GM12872 (cell line): ENCODE measurements around the gene MACROD2.

Source experiments
- TF ChIP-seq, protein P1 (sequence below): IDR thresholded peaks from 3 replicates; pipeline ENCODE4 v1.5.1; 2011; ENCODE audit warnings: low read depth, mild to moderate bottlenecking, low read length, moderate library complexity; ENCODE audit not compliant: insufficient read depth

The MACROD2 gene

DNA sequence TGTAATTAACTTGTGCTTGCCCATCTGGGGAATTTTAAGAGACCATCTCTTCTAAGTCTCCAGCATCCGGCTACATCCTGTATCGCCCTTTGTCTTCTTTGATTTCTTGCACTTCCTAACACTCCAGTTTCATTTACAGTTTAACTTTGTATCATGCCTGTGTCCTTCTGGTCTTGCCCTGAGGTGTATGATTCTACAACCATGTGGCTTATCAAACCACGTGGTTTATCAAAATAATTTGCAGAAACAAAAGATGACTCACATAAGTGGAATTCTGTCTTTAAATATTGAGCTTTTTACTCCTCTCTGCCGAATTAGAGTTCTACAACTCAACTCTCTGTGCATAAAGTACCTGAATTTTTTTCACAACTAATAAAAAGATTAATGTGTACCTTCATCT is 1997.2 kb downstream of the MACROD2 start:
- TF ChIP-seq, protein P1, sequence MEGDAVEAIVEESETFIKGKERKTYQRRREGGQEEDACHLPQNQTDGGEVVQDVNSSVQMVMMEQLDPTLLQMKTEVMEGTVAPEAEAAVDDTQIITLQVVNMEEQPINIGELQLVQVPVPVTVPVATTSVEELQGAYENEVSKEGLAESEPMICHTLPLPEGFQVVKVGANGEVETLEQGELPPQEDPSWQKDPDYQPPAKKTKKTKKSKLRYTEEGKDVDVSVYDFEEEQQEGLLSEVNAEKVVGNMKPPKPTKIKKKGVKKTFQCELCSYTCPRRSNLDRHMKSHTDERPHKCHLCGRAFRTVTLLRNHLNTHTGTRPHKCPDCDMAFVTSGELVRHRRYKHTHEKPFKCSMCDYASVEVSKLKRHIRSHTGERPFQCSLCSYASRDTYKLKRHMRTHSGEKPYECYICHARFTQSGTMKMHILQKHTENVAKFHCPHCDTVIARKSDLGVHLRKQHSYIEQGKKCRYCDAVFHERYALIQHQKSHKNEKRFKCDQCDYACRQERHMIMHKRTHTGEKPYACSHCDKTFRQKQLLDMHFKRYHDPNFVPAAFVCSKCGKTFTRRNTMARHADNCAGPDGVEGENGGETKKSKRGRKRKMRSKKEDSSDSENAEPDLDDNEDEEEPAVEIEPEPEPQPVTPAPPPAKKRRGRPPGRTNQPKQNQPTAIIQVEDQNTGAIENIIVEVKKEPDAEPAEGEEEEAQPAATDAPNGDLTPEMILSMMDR = no peak

GRCh38 chr20:16000112-16000511 is 2004.8 kb downstream of the MACROD2 start:
- TF ChIP-seq, protein P1 = no peak

- TF ChIP-seq, protein P1 = no peak
These were observed 2006.0 kb downstream of the MACROD2 start for GRCh38 chr20:16001286-16001685.

- TF ChIP-seq, protein P1 = no peak
These were observed 2008.0 kb downstream of the MACROD2 start for GRCh38 chr20:16003310-16003709.

DNA sequence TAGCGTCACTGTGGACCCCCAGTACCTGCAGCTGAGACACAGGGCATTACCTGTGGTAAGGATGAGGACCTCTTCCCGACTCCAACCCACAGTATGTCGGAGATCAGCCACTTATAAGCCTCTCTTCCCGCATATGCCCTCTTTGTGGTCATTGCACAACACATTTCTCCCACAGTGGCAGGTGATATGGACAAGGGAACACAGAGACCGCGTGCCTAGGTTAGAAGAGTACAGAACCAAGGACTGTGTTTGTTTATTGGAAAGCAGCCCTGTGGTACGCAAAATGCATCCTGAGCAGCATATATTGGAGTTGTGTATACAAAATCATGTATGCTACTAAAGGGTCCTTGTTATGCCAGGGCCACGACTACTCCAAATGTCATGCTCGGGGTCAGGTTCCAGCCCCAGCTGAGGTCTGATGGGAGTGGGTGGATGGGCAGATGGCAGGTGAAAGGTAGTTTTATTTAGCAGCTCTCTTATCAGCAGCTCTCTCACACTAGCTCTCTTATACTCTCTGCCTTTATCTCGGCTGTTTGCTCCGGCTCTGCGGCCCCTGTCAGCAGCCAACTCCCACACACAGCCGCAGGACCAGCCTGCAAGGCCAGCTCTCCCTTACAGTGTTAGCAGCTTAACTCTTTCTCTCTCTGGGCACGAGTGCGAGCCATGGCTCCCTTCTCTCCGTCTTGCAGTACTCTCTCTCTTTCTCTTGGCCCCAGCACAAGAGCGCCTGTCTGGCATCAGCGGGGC is 2009.0 kb downstream of the MACROD2 start:
- TF ChIP-seq, protein P1 = no peak

GRCh38 chr20:16005021-16005914 is 2010.0 kb downstream of the MACROD2 start:
- TF ChIP-seq, protein P1 = no peak

GRCh38 chr20:16005915-16006493 is 2010.7 kb downstream of the MACROD2 start:
- TF ChIP-seq, protein P1 = no peak
